CD4-positive, alpha-beta T cell treated with Interleukin-15 for 1 hour (primary cell): ENCODE results near the gene OGDHL.
"Not testable (repeated sequence)": the region's sequence is repeated elsewhere in the genome, so short reads cannot be mapped to it uniquely, and the experiment has no call there.

ENCODE experiments used
- DNase-seq: peaks from one replicate; pipeline ENCODE4 v3.0.0-alpha.2; 2020

Gene OGDHL

GRCh38 chr10:49738616-49739360, 23.3 kb downstream of the OGDHL start:
- DNase-seq: no peak

GRCh38 chr10:49737474-49738201, 24.5 kb downstream of the OGDHL start:
- no peak for DNase-seq

DNA sequence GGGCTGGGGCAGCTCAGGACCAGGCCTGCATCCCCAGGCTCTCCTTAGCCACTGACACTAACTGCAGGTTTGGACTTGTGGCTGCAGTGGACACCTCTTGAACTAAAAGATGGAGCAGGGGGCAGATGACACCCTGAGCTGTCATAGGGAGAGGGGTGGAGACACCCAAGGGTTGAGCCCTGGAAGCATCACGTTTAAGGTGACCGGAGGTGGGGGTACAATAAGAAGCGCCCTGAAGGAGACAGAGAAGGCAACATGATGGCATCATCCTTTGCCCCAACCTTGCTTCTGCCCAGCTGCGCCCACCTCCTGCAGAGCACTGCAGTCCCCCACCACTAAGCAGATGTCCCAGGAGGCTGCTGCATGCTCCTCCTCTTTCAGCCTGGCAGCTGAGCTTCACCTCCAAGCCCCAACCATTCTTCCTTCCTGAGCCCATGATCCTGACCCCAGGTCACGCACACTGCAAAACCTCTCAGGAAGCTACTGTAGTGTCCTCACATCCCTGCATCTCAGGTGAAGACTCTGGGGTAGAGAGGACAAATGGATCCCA, 25.5 kb downstream of the OGDHL start:
- no peak for DNase-seq

- DNase-seq: no peak
Measured at GRCh38 chr10:49735848-49736563, 26.1 kb downstream of the OGDHL start.

DNA sequence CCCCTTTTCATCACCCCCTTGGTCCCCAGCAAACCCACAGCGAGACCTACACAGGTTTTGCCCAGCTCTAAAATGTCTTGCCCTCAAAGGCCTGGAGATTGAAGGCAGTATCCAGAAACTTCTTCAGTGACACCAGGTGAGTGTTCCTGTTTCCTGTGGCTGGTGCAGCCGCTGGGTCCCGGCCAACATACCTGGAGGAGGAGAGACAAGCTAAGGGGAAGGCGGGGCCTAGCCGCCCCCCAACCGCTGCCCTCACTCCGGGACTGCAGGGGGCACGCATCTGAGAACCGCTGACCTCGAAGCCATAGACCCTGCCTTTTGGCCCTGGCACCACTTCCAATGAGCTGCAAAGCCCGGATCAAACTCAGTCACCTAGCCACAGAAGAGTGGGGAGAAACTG, 27.0 kb downstream of the OGDHL start:
- DNase-seq: no peak

- DNase-seq: no peak
Measured at GRCh38 chr10:49734676-49735075, 27.4 kb downstream of the OGDHL start.

- DNase-seq: no peak
Measured at GRCh38 chr10:49733866-49734265, 28.3 kb downstream of the OGDHL start.

DNA sequence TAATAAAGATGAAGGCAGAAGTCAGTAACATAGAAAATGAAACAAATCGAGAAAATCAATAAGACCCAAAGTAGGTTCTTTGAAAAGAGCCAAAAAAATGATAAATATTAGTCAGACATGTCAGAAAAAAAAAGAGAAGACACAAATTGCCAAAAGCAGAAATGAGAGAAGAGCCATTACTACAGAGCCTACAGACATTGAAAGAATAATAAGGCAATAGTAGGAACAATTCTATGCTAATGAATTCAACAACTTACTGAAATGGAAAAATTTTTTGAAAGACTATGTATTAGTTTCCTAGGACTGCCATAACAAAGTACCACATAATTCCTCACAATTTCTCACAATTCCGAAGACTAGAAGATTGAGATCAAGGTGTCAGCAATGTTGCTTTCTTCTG, 35.5 kb downstream of the OGDHL start:
- DNase-seq: no peak

- not testable (repeated sequence) for DNase-seq
Measured at GRCh38 chr10:49715157-49715556, 47.0 kb downstream of the OGDHL start.

GRCh38 chr10:49713266-49713665, 48.9 kb downstream of the OGDHL start:
- no peak for DNase-seq

- DNase-seq: no peak
Measured at GRCh38 chr10:49711481-49711880, 50.6 kb downstream of the OGDHL start.

- no peak for DNase-seq
Measured at GRCh38 chr10:49710966-49711365, 51.2 kb downstream of the OGDHL start.

- DNase-seq: no peak
Measured at GRCh38 chr10:49709934-49710333, 52.2 kb downstream of the OGDHL start.

DNA sequence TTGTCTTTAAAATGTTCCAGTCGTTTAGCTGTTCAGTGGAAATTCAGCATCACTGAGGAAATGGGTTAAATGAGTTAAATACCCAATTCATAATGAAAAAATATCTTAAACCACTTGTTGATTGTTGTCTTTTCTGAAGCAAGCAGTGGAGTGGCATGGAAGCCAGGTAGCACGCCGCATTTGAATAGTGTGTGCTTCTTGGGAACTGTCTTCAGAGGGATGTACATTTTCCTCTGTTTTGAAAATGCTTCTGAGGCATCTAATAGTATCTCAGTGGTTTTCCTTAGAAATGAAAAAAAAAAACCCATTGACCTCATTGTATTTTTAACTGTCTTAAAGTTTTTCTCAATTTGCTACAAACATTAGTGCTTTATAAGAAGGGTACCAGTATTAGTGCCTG, 54.5 kb downstream of the OGDHL start:
- DNase-seq: no peak

- no peak for DNase-seq
Measured at GRCh38 chr10:49700997-49701396, 61.1 kb downstream of the OGDHL start.

DNA sequence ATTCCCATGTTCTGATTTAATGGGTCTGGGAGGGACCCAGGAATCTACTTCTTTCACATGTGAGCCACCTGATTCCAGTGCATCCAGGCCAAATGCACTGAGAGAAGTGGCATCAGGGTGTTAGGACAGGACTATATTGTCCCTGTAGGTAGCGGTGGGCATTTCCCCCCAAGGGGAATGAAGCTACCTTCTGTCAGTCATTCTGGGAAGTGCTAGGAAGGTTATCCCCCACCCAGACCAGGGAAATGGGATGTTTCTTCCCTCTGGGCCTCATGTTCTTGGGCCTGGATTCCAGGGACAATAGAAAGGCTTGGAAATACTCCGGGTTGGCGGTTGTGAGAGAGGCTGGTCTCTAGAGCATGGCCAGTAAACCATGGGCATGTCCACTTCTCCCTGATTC, 61.9 kb downstream of the OGDHL start:
- no peak for DNase-seq

- DNase-seq: no peak
Measured at GRCh38 chr10:49698679-49699078, 63.4 kb downstream of the OGDHL start.

DNA sequence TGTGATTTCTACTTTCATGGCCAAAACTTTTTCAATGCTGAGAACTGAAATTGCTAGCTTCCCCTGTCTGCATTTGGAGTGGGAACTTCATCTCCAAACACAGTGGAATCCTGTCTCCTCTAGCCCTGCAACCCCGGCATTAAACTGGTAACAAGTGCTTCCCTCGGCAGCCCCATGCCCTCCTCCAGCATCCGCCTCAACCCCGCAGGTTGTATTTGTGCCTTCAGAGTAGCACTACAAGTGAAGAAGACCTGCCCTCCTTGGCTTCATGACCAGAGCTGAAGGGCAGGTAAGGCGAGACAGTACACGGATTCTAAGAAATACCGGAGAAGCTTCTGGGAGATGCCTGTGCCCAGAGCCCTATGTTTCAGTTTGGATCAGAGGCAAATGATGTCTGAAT, 65.8 kb downstream of the OGDHL start:
- DNase-seq: no peak

- DNase-seq: no peak
Measured at GRCh38 chr10:49694466-49694865, 67.7 kb downstream of the OGDHL start.

DNA sequence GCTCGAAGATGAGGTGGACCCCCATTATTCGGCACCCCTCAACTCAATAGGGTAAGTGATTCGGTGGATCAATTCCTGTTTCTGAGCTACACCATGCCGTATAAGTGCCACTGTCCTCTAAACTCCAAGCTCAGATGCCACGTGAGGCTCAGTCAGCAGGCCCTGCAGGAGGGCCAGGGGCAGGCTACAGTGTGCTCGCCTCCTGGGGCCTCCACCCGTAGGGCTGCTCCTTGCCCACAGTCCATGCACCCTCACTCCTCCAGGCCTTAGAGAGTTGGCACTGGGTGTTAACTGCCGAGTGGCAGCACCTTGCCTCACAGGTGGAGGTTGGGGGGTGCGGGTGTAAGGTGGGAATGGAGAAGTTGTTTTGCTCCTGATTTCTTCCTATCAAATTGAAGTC, 70.5 kb downstream of the OGDHL start:
- no peak for DNase-seq

DNA sequence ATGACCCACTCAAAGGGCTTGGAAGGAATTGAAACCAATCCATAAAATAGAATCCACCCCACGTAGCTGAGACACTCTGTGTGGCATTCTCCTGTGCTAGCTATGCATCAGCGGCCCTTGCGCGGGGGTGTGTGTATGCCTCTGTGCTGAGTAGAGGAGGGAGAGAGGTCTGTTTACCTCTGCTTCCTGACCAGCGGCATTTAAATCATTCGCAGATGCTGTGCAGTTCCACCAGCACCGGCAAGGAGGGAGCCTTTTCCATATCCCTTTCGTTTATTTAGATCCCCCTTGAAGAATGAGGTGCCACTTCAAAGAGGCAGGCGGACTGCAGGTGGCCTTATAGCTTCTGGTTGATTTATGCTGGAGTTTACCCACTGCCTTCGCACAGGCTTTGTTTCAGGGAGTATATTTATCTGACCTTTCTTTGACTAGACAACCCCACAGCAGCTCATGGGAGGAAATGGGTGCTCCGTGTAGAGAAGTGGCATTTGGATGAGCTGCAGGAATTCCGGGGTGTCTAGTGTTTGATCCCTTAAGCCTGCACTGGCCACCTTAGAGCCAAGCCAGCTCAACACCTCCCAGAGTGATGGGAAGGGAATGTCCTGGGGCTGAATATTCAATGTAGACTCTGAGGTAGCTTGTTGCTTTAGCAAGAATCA, 71.3 kb downstream of the OGDHL start:
- no peak for DNase-seq

- DNase-seq: no peak
Measured at GRCh38 chr10:49689882-49690510, 72.1 kb downstream of the OGDHL start.

DNA sequence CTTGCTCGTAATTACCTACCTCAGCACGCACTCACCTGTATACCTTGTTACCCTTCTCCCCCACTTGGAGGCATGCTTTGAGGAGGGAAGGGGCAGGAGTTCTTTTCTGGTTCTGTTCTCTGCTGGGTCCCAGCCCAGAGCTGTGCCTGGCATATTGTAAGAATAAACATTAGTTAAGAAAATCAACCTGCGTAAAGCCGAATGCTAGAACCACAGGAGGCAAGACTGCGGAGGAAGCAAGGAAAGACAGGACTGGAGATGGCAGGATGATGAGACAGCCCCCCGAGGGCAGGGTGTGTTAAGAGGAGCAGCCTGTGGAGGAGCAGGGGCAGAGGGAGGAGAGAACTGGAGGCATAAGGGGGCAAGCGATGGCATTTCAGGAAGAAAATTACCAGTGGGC, 73.2 kb downstream of the OGDHL start:
- no peak for DNase-seq
